Liver (tissue), 9 donors: ENCODE data around the gene CDCP1. TPM values are rescaled to one million over a fixed set of nuclear protein-coding genes. Genes with fewer than 3 reads are reported as not detected.
"Not testable (repeated sequence)": the region's sequence is repeated elsewhere in the genome, so short reads cannot be mapped to it uniquely, and the experiment has no call there.

ENCODE experiments used
- DNase-seq: peaks from one replicate; pipeline ENCODE4 v3.0.0-alpha.2; 2017; ENCODE audit warnings: low spot score
- H3K27ac ChIP-seq, 2 donors: one replicate each; pipeline ENCODE4 v1.7.0; 2013; ENCODE audit warnings: inconsistent platforms in 2 of 2, low read length in 2 of 2, control low read depth in 1 of 2, low read depth in 1 of 2, mild to moderate bottlenecking in 1 of 2
- H3K27me3 ChIP-seq, 4 donors: one replicate each; pipeline versions ENCODE4 v1.6.1 to v1.7.0; 2013; ENCODE audit warnings: low read length in 3 of 4, inconsistent platforms in 1 of 4, mild to moderate bottlenecking in 1 of 4, moderate library complexity in 1 of 4; ENCODE audit not compliant: control insufficient read depth in 4 of 4, insufficient read depth in 4 of 4
- H3K36me3 ChIP-seq, 4 donors: one replicate each; pipeline versions ENCODE4 v1.6.1 to v1.7.0; 2013; ENCODE audit warnings: low read length in 3 of 4, mild to moderate bottlenecking in 3 of 4, low read depth in 1 of 4, moderate library complexity in 1 of 4; ENCODE audit not compliant: control insufficient read depth in 4 of 4, insufficient read depth in 3 of 4
- H3K4me1 ChIP-seq, 4 donors: one replicate each; pipeline versions ENCODE4 v1.6.1 to v1.7.0; 2013; ENCODE audit warnings: low read length in 3 of 4, mild to moderate bottlenecking in 3 of 4, moderate library complexity in 1 of 4; ENCODE audit not compliant: control insufficient read depth in 4 of 4, insufficient read depth in 4 of 4
- H3K4me3 ChIP-seq, 3 donors: one replicate each; pipeline versions ENCODE4 v1.6.1 to v1.7.0; 2013; ENCODE audit warnings: low read length in 3 of 3, control low read depth in 1 of 3, low read depth in 1 of 3, mild to moderate bottlenecking in 1 of 3
- H3K9ac ChIP-seq, 2 donors: one replicate each; pipeline ENCODE4 v1.7.0; 2013; ENCODE audit warnings: low read length in 2 of 2, mild to moderate bottlenecking in 2 of 2, moderate library complexity in 2 of 2, control low read depth in 1 of 2, low read depth in 1 of 2
- H3K9me3 ChIP-seq, 4 donors: one replicate each; pipeline versions ENCODE4 v1.6.1 to v1.7.0; 2013; ENCODE audit warnings: low read length in 3 of 4; ENCODE audit not compliant: control insufficient read depth in 4 of 4
- ATF3 ChIP-seq: IDR thresholded peaks from 2 replicates; pipeline ENCODE4 v1.6.1; 2016; ENCODE audit warnings: antibody characterized with exemption
- EGR1 ChIP-seq, 2 donors: IDR thresholded peaks; 2 replicates each; pipeline ENCODE4 v1.6.1; 2016 to 2018; ENCODE audit warnings: antibody characterized with exemption in 2 of 2, low read depth in 2 of 2
- FOXA1 ChIP-seq: IDR thresholded peaks from 2 replicates; pipeline ENCODE4 v1.6.1; 2016; ENCODE audit warnings: antibody characterized with exemption
- HNF4G ChIP-seq: IDR thresholded peaks from 2 replicates; pipeline ENCODE4 v1.6.1; 2016; ENCODE audit warnings: antibody characterized with exemption
- MAX ChIP-seq: IDR thresholded peaks from 2 replicates; pipeline ENCODE4 v1.6.1; 2016; ENCODE audit warnings: antibody characterized with exemption
- NR2F2 ChIP-seq: IDR thresholded peaks from 2 replicates; pipeline ENCODE4 v1.6.1; 2016; ENCODE audit warnings: antibody characterized with exemption
- YY1 ChIP-seq: IDR thresholded peaks from 2 replicates; pipeline ENCODE4 v1.6.1; 2016; ENCODE audit warnings: antibody characterized with exemption, mild to moderate bottlenecking
- WGBS: extraction: QIAGEN DNeasy Blood & Tissue Kit; methylation state at CpG from one replicate; pipeline ENCODE4 v1.1.7; 2013; 5-methylcytosine and 5-hydroxymethylcytosine counted together
- polyA plus RNA-seq, 2 donors: library from polyadenylated mRNA; stranded (reverse) in 1 of 2; unstranded in 1 of 2; fragments of 200-250 nt in 1 of 2; fragments of >200 nt in 1 of 2; fragmentation: Nextera tagmentation in 1 of 2; extraction: Ambion mirVana in 1 of 2; gene quantifications; one replicate each; pipeline versions ENCODE4 v1.2.1 to v1.2.3, GENCODE V29; 2013 to 2015
- total RNA-seq, 2 donors: library from RNA; depleted of rRNA; stranded (reverse); fragments of >200 nt; gene quantifications; one replicate each; pipeline ENCODE4 v1.2.3, GENCODE V29; 2014
- TF ChIP-seq, protein P1 (sequence below): IDR thresholded peaks from 2 replicates; pipeline ENCODE4 v1.6.1; 2016; ENCODE audit warnings: antibody characterized with exemption, mild to moderate bottlenecking
- TF ChIP-seq, protein P2 (sequence below): fragments of 150-350 bp; IDR thresholded peaks from 2 replicates; pipeline ENCODE4 v1.5.1; 2017; ENCODE audit warnings: improper control_type of control experiment, low read depth, low read length; ENCODE audit not compliant: missing input control
- donor health status: healthy.
- donor health status: healthy.
- donor health status: healthy.
- donor health status: healthy.
- donor health status: healthy.

The CDCP1 gene
- total and polyA plus RNA-seq, 4 donors, result 0.22 to 0.67 (median 0.45) TPM

- Histone ChIP-seq H3K4me1 (no peaks in the 10 kb centered on the region), H3K27me3 (no peaks in the 10 kb centered on the region), H3K9me3 (no peaks in the 10 kb centered on the region), H3K4me3 (no peak overlapping the region), H3K9ac (no peak overlapping the region), H3K27ac (no peak overlapping the region), H3K36me3 (no peaks in the 10 kb centered on the region)
- TF ChIP-seq ATF3 (no peak), FOXA1 (no peak), MAX (no peak), EGR1 (IDR thresholded peaks at IDR 0.05; ENCODE audit: low read depth in 2 of 2) (no peak), YY1 (no peak)
- TF ChIP-seq, protein P1, sequence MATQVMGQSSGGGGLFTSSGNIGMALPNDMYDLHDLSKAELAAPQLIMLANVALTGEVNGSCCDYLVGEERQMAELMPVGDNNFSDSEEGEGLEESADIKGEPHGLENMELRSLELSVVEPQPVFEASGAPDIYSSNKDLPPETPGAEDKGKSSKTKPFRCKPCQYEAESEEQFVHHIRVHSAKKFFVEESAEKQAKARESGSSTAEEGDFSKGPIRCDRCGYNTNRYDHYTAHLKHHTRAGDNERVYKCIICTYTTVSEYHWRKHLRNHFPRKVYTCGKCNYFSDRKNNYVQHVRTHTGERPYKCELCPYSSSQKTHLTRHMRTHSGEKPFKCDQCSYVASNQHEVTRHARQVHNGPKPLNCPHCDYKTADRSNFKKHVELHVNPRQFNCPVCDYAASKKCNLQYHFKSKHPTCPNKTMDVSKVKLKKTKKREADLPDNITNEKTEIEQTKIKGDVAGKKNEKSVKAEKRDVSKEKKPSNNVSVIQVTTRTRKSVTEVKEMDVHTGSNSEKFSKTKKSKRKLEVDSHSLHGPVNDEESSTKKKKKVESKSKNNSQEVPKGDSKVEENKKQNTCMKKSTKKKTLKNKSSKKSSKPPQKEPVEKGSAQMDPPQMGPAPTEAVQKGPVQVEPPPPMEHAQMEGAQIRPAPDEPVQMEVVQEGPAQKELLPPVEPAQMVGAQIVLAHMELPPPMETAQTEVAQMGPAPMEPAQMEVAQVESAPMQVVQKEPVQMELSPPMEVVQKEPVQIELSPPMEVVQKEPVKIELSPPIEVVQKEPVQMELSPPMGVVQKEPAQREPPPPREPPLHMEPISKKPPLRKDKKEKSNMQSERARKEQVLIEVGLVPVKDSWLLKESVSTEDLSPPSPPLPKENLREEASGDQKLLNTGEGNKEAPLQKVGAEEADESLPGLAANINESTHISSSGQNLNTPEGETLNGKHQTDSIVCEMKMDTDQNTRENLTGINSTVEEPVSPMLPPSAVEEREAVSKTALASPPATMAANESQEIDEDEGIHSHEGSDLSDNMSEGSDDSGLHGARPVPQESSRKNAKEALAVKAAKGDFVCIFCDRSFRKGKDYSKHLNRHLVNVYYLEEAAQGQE, result no peak
- TF ChIP-seq, protein P2, sequence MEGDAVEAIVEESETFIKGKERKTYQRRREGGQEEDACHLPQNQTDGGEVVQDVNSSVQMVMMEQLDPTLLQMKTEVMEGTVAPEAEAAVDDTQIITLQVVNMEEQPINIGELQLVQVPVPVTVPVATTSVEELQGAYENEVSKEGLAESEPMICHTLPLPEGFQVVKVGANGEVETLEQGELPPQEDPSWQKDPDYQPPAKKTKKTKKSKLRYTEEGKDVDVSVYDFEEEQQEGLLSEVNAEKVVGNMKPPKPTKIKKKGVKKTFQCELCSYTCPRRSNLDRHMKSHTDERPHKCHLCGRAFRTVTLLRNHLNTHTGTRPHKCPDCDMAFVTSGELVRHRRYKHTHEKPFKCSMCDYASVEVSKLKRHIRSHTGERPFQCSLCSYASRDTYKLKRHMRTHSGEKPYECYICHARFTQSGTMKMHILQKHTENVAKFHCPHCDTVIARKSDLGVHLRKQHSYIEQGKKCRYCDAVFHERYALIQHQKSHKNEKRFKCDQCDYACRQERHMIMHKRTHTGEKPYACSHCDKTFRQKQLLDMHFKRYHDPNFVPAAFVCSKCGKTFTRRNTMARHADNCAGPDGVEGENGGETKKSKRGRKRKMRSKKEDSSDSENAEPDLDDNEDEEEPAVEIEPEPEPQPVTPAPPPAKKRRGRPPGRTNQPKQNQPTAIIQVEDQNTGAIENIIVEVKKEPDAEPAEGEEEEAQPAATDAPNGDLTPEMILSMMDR, result no peak
- 75% methylated on average over 1 of the region's 1 CpG for WGBS
- DNase-seq, result no peak
Measured at GRCh38 chr3:45079715-45080114, 66.5 kb downstream of the CDCP1 start.

DNA sequence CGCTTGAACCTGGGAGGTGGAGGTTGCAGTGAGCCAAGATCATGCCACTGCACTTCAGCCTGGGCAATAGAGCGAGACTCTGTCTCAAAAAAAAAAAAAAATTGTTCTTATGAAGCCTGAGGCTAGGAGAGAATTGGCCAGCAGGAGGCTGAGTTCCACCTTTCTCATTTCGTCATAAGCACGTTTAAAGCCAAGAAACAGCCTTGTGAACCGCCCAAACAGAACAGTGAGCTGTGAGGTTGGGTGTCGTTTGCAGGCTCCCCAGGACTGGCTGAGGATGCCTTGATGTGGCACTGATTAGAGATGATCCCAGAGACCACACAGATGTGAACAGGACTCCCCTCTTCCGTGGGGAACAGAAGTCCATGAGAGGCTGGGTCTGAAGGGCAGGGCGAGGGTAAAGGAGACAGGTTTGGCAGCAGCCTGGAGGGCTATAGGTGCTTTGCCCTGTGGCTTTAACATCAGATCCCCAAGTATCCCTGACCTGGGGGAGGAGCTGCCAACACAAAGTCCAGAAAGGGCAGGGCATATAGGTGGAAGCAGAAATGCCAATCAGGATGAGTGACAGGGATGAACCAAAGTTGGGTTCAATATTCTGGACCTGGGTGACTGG, 67.2 kb downstream of the CDCP1 start:
- no peaks in the 10 kb centered on the region for H3K4me1 ChIP-seq
- 76% methylated on average over 8 of the region's 8 CpGs for WGBS
- H3K27ac ChIP-seq, result no peak overlapping the region
- no peak for TF ChIP-seq NR2F2
- no peak for TF ChIP-seq HNF4G
- no peaks in the 10 kb centered on the region for H3K36me3 ChIP-seq
- peaks cover 0 to 4% (median 0%) of the 10 kb centered on the region in 4 donors for H3K27me3 ChIP-seq
- DNase-seq, result no peak
- H3K9ac ChIP-seq, result no peak overlapping the region
- no peak overlapping the region for H3K4me3 ChIP-seq
- H3K9me3 ChIP-seq, result no peaks in the 10 kb centered on the region

DNA sequence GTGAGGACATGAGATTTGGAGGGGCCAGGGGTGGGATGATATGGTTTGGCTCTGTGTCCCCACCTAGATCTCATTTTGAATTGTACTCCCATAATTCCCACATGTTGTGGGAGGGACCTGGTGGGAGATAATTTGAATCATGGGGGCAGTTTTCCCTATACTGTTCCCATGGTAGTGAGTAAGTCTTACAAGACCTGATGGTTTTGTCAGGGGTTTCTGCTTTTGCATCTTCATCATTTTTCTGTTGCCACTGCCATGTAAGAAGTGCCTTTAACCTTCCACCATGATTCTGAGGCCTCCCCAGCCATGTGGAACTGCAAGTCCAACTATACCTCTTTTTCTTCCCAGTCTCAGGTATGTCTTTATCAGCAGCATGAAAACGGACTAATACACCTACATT, 67.9 kb downstream of the CDCP1 start:
- not testable (repeated sequence) for H3K9me3 ChIP-seq, H3K4me3 ChIP-seq, H3K36me3 ChIP-seq, H3K27me3 ChIP-seq, H3K27ac ChIP-seq, DNase-seq, H3K4me1 ChIP-seq, H3K9ac ChIP-seq
- WGBS, result 4% methylated on average over 1 of the region's 1 CpG
